HG03378 (cell line): ENCODE measurements around the gene APOL6.
"Not testable (repeated sequence)": the region's sequence is repeated elsewhere in the genome, so short reads cannot be mapped to it uniquely, and the experiment has no call there.

Source experiments
- ATAC-seq: cut with Tn5 transposase; IDR thresholded peaks from one replicate; pipeline ENCODE4 v1.9.1; 2021; ENCODE audit warnings: mild to moderate bottlenecking, moderate library complexity; ENCODE audit not compliant: unreplicated experiment

APOL6 gene

GRCh38 chr22:35617137-35617755, 31.0 kb upstream of the APOL6 start, which contains the start of gene MB:
TSS of gene MB (minus strand) at chr22:35617329. CDS start at chr22:35617257, 72 bp downstream.
- no peak for ATAC-seq

GRCh38 chr22:35618427-35619223, 29.6 kb upstream of the APOL6 start:
- ATAC-seq: no peak

GRCh38 chr22:35619336-35620094, 28.7 kb upstream of the APOL6 start:
- ATAC-seq: no peak

GRCh38 chr22:35620624-35621251, 27.5 kb upstream of the APOL6 start:
- ATAC-seq: no peak

- ATAC-seq: no peak
Observed at GRCh38 chr22:35621451-35621850, 26.8 kb upstream of the APOL6 start.

- ATAC-seq: no peak
Observed at GRCh38 chr22:35622191-35622913, 25.9 kb upstream of the APOL6 start.

- not testable (repeated sequence) for ATAC-seq
Observed at GRCh38 chr22:35623885-35624284, 24.4 kb upstream of the APOL6 start.

GRCh38 chr22:35624547-35624946, 23.7 kb upstream of the APOL6 start:
- ATAC-seq: no peak

- ATAC-seq: no peak
Observed at GRCh38 chr22:35625763-35626432, 22.3 kb upstream of the APOL6 start.

GRCh38 chr22:35627267-35628041, 20.8 kb upstream of the APOL6 start:
- ATAC-seq: no peak

GRCh38 chr22:35628732-35629131, 19.5 kb upstream of the APOL6 start:
- no peak for ATAC-seq

- ATAC-seq: no peak
Observed at GRCh38 chr22:35629406-35630216, 18.6 kb upstream of the APOL6 start.

GRCh38 chr22:35630387-35630793, 17.9 kb upstream of the APOL6 start:
- ATAC-seq: no peak

GRCh38 chr22:35630891-35631290, 17.4 kb upstream of the APOL6 start:
- no peak for ATAC-seq

GRCh38 chr22:35631597-35631996, 16.6 kb upstream of the APOL6 start:
- ATAC-seq: no peak

- ATAC-seq: no peak
Observed at GRCh38 chr22:35632935-35633334, 15.3 kb upstream of the APOL6 start.

GRCh38 chr22:35633520-35633919, 14.7 kb upstream of the APOL6 start:
- no peak for ATAC-seq

GRCh38 chr22:35634015-35634414, 14.2 kb upstream of the APOL6 start:
- no peak for ATAC-seq
